Upper lobe of right lung (tissue), 1 donor: ENCODE results near the gene SNIP1. TPM values are rescaled to one million over a fixed set of nuclear protein-coding genes. Genes with fewer than 3 reads are reported as not detected.
"Not testable (repeated sequence)": the region's sequence is repeated elsewhere in the genome, so short reads cannot be mapped to it uniquely, and the experiment has no call there.

Source experiments
- ATAC-seq: fragments of 200-7000 bp; cut with Tn5 transposase; one replicate; pipeline ENCODE4 v1.9.1; 2020; ENCODE audit warnings: mild to moderate bottlenecking, moderate library complexity
- DNase-seq: peaks from one replicate; pipeline ENCODE4 v3.0.0-alpha.2; 2020
- H3K27ac ChIP-seq: fragments of 200-600 bp; one replicate; pipeline ENCODE4 v1.8.0; 2022
- H3K27me3 ChIP-seq: fragments of 200-600 bp; one replicate; pipeline ENCODE4 v1.8.0; 2022; ENCODE audit warnings: mild to moderate bottlenecking
- H3K36me3 ChIP-seq: fragments of 200-600 bp; one replicate; pipeline ENCODE4 v1.8.0; 2022
- H3K4me1 ChIP-seq: fragments of 200-600 bp; one replicate; pipeline ENCODE4 v1.8.0; 2022
- H3K4me3 ChIP-seq: fragments of 200-600 bp; one replicate; pipeline ENCODE4 v1.8.0; 2022; ENCODE audit warnings: mild to moderate bottlenecking
- H3K9me3 ChIP-seq: fragments of 200-600 bp; one replicate; pipeline ENCODE4 v1.8.0; 2022
- intact Hi-C: fragments of 100-400 bp; cut with DNase I; formaldehyde crosslinking; loops from one replicate; pipeline ENCODE4 v1.11.0; 2022
- total RNA-seq: library from RNA; stranded (reverse); fragmentation: NEBNext Ultra II Directional; extraction: Animal tissue kit (Norgen Biotek cat#: 25700); gene quantifications from one replicate; pipeline ENCODE4 v1.2.1, GENCODE V29; 2021
- TF ChIP-seq, protein P1 (sequence below): fragments of 200-600 bp; IDR thresholded peaks from one replicate; pipeline ENCODE4 v1.8.0; 2022; ENCODE audit warnings: antibody characterized with exemption
- donor health status: DM: no; HTN: yes; CAD: no; lungs with severe emphysema.

SNIP1 gene
- total RNA-seq, 1 donor from 2014 or later = 18.6 TPM

- Histone ChIP-seq H3K4me1 (peaks cover 3% of the 10 kb centered on the region), H3K36me3 (peaks cover 23% of the 10 kb centered on the region), H3K27me3 (no peaks in the 10 kb centered on the region), H3K9me3 (no peaks in the 10 kb centered on the region), H3K4me3 (no peak overlapping the region), H3K27ac (no peak overlapping the region)
- TF ChIP-seq, protein P1, sequence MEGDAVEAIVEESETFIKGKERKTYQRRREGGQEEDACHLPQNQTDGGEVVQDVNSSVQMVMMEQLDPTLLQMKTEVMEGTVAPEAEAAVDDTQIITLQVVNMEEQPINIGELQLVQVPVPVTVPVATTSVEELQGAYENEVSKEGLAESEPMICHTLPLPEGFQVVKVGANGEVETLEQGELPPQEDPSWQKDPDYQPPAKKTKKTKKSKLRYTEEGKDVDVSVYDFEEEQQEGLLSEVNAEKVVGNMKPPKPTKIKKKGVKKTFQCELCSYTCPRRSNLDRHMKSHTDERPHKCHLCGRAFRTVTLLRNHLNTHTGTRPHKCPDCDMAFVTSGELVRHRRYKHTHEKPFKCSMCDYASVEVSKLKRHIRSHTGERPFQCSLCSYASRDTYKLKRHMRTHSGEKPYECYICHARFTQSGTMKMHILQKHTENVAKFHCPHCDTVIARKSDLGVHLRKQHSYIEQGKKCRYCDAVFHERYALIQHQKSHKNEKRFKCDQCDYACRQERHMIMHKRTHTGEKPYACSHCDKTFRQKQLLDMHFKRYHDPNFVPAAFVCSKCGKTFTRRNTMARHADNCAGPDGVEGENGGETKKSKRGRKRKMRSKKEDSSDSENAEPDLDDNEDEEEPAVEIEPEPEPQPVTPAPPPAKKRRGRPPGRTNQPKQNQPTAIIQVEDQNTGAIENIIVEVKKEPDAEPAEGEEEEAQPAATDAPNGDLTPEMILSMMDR = peak; percentile 36
- DNase-seq (no peak), ATAC-seq (peak; percentile 43)
- intact Hi-C loops = no loop called here
Observed at GRCh38 chr1:37561133-37562132, 7.3 kb upstream of the SNIP1 start.

GRCh38 chr1:37560401-37561132 is 6.5 kb upstream of the SNIP1 start:
- Histone ChIP-seq H3K27ac (no peak overlapping the region), H3K9me3 (no peaks in the 10 kb centered on the region), H3K4me3 (no peak overlapping the region), H3K27me3 (no peaks in the 10 kb centered on the region), H3K4me1 (peaks cover 7% of the 10 kb centered on the region), H3K36me3 (peaks cover 14% of the 10 kb centered on the region)
- intact Hi-C loops = no loop called here
- no peak for DNase-seq
- TF ChIP-seq, protein P1 = no peak
- ATAC-seq = no peak

DNA sequence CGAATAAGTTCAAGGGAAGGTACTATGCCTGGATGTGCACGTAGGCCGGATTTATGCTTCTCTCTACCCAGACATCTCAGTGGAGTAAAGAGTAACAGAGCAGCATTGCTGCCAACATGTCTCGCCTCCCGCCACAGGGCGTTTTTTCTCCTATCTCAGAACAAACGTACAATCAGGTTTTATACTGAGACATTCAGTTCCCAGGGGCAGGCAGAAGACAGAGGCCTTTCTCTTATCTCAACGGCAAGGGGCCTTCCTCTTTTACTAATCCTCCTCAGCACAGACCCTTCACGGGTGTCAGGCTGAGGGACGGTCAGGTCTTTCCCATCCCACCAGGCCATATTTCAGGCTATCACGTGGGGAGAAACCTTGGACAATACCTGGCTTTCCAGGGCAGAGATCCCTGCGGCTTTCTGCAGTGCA is 5.9 kb upstream of the SNIP1 start:
- DNase-seq, ATAC-seq, H3K9me3 ChIP-seq, intact Hi-C loops, H3K4me3 ChIP-seq, H3K27ac ChIP-seq, H3K36me3 ChIP-seq, H3K4me1 ChIP-seq, H3K27me3 ChIP-seq: not testable (repeated sequence)

DNA sequence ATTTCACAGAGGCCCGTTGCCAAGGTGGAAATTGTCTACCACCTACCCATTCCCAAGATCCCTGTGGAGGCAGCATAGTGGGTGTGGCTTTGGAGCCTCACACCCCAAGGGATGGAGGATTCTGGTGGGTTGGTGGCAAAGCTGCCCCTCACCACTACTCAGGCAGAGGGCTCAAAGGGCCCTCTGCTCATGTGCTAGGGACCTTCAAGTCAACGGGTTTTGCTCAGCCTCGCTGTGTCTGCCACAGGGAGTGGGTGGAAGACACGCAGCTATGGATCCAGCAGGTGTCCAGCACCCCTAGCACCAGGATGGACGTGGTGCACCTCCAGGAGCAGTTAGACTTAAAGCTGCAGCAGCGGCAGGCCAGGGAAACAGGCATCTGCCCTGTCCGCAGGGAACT is 5.0 kb upstream of the SNIP1 start:
- Histone ChIP-seq H3K9me3 (no peaks in the 10 kb centered on the region), H3K4me1 (peaks cover 7% of the 10 kb centered on the region), H3K27me3 (no peaks in the 10 kb centered on the region), H3K36me3 (peaks cover 3% of the 10 kb centered on the region), H3K4me3 (no peak overlapping the region), H3K27ac (no peak overlapping the region)
- intact Hi-C loops = no loop called here
- DNase-seq (no peak), ATAC-seq (no peak)
- TF ChIP-seq, protein P1 = no peak

DNA sequence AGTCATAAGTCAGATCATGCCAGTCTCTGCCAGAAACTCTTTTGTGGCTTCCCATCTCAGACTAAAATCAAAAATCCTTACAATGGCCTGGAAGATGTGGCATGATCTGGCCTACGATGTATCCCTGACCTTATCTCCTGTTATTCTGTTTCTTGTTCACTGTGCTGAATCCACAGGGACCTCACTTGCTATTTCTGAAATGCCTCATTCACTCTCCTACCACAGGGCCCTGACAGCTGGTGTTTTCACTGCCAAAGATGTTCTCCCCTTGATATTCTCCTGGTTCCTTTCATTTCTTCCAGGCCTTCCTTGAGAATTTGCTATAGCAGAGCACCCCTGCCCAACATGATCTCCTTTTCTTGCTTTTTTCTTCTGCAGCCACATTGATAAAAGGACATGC is 4.3 kb upstream of the SNIP1 start:
- peaks cover 8% of the 10 kb centered on the region for H3K4me1 ChIP-seq
- no peaks in the 10 kb centered on the region for H3K9me3 ChIP-seq
- TF ChIP-seq, protein P1 = no peak
- no peak for ATAC-seq
- H3K27ac ChIP-seq = no peak overlapping the region
- DNase-seq = no peak
- no peaks in the 10 kb centered on the region for H3K27me3 ChIP-seq
- H3K36me3 ChIP-seq = peaks cover 3% of the 10 kb centered on the region
- intact Hi-C loops = no loop called here
- no peak overlapping the region for H3K4me3 ChIP-seq

DNA sequence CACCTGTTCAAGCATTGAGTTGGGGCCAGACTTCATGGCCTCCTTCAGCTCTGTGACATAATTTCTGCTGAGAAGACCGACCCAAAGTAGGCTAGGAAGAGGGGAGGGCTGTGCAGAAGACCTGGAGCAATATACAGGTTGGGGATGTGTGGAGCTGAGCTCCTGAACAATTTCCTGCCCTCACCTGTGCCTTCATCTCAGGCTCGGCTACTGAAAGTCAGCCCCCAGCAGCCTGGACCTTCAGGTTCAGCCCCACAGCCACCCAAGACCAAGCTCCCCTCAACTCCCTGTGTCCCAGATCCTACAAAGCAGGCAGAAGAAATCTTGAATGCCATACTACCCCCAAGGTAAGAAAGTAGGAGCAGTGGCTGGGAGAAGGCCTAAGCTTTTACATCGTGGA is 3.3 kb upstream of the SNIP1 start:
- ATAC-seq = no peak

More for the DNA sequence above, 3.3 kb upstream of the SNIP1 start:
- intact Hi-C loops = no loop called here
- DNase-seq = no peak
- H3K36me3 ChIP-seq = no peaks in the 10 kb centered on the region
- no peaks in the 10 kb centered on the region for H3K9me3 ChIP-seq
- peak overlapping the region; percentile 87 for H3K27ac ChIP-seq
- H3K27me3 ChIP-seq = no peaks in the 10 kb centered on the region
- H3K4me1 ChIP-seq = peaks cover 18% of the 10 kb centered on the region
- peak overlapping the region; percentile 52 for H3K4me3 ChIP-seq
- TF ChIP-seq, protein P1 = no peak
